Testis (tissue), 3 donors: ENCODE measurements around the gene SULT1A2. TPM values are rescaled to one million over a fixed set of nuclear protein-coding genes. Genes with fewer than 3 reads are reported as not detected.
"Not testable (repeated sequence)": the region's sequence is repeated elsewhere in the genome, so short reads cannot be mapped to it uniquely, and the experiment has no call there.

Experiments used
- DNase-seq: peaks from one replicate; pipeline ENCODE4 v3.0.0-alpha.2; 2019
- H3K27ac ChIP-seq, 2 donors: fragments of 200-600 bp; sonication (generic); one replicate each; pipeline ENCODE4 v1.5.1; 2019
- H3K27me3 ChIP-seq: fragments of 200-600 bp; sonication (generic); one replicate; pipeline ENCODE4 v1.5.1; 2019
- H3K36me3 ChIP-seq: fragments of 200-600 bp; sonication (generic); one replicate; pipeline ENCODE4 v1.5.1; 2017; ENCODE audit warnings: low read depth; ENCODE audit errors: missing control alignments
- H3K4me1 ChIP-seq: fragments of 200-600 bp; sonication (generic); one replicate; pipeline ENCODE4 v1.5.1; 2019
- H3K4me3 ChIP-seq, 2 donors: fragments of 200-600 bp; sonication (generic); one replicate each; pipeline ENCODE4 v1.5.1; 2017 to 2019
- H3K9me3 ChIP-seq: fragments of 200-600 bp; sonication (generic); one replicate; pipeline ENCODE4 v1.5.1; 2017
- CTCF ChIP-seq, 3 experiments: fragments of 450-650 bp in 2 of 3; fragments of 200-600 bp in 1 of 3; sonication (generic) in 1 of 3; IDR thresholded peaks; one replicate each; pipeline ENCODE4 v1.5.1; 2016 to 2019; ENCODE audit warnings: antibody characterized with exemption in 3 of 3, mild to moderate bottlenecking in 2 of 3, moderate library complexity in 1 of 3
- POLR2A ChIP-seq: fragments of 450-650 bp; IDR thresholded peaks from one replicate; pipeline ENCODE4 v1.6.1; 2017; ENCODE audit warnings: antibody characterized with exemption, mild to moderate bottlenecking, moderate library complexity
- WGBS, 2 donors: methylation state at CpG; one replicate each; pipeline ENCODE4 v1.1.5; 2018; 5-methylcytosine and 5-hydroxymethylcytosine counted together
- intact Hi-C: fragments of 100-400 bp; cut with DNase I; formaldehyde crosslinking; loops from one replicate; pipeline ENCODE4 v1.15.1; 2023; ENCODE audit warnings: low total_unique reads
- polyA plus RNA-seq: library from polyadenylated mRNA; stranded (reverse); fragments of 350-450 nt; fragmentation: Illumina TruSeq; extraction: RNeasy Lipid Tissue Mini Kit (QIAGEN cat#74804); gene quantifications from one replicate; pipeline ENCODE4 v1.2.3, GENCODE V29; 2014; ENCODE audit warnings: low read depth, low replicate concordance; ENCODE audit not compliant: insufficient read depth
- total RNA-seq, 2 donors: library from RNA; depleted of rRNA; stranded (reverse); fragments of >200 nt; gene quantifications; one replicate each; pipeline ENCODE4 v1.2.3, GENCODE V29; 2016

The SULT1A2 gene
- total and polyA plus RNA-seq, 3 donors from 2014 or later = 0.96 to 2.5 (median 1.1) TPM

GRCh38 chr16:28609631-28610594, 13.1 kb upstream of the SULT1A2 start, which contains the start of gene SULT1A1:
TSS of gene SULT1A1 (minus strand) at chr16:28610044. CDS start at chr16:28608855, 1,189 bp downstream.
- no peaks in the 10 kb centered on the region for H3K9me3 ChIP-seq
- H3K4me1 ChIP-seq = peaks cover 17% of the 10 kb centered on the region
- TF ChIP-seq CTCF (IDR thresholded peaks at IDR 0.05) = no peak
- TF ChIP-seq POLR2A = no peak
- H3K27me3 ChIP-seq = no peaks in the 10 kb centered on the region
- WGBS, 2 donors = 44 to 49% methylated on average over 11 of the region's 11 CpGs
- DNase-seq = peak; percentile 50
- intact Hi-C loops = no loop called here
- peak within 1 kb of the TSS in 1 of 2 donors; percentile 45 for H3K27ac ChIP-seq
- H3K4me3 ChIP-seq = no peak within 1 kb of the TSS
- no peaks in the 10 kb centered on the region for H3K36me3 ChIP-seq

GRCh38 chr16:28608867-28609596, 12.2 kb upstream of the SULT1A2 start:
- Histone ChIP-seq H3K27ac (peak overlapping the region in 1 of 2 donors; percentile 45), H3K4me1 (peaks cover 17% of the 10 kb centered on the region)
- H3K36me3 ChIP-seq, H3K4me3 ChIP-seq, H3K27me3 ChIP-seq, H3K9me3 ChIP-seq, intact Hi-C loops: not testable (repeated sequence)
- 80% methylated on average over 11 of the region's 11 CpGs; no CpG with 5 or more reads in 1 of the 2 donors for WGBS, 2 donors
- DNase-seq = peak; percentile 52

- H3K27ac ChIP-seq, DNase-seq, H3K36me3 ChIP-seq, H3K27me3 ChIP-seq, H3K4me3 ChIP-seq, intact Hi-C loops, H3K9me3 ChIP-seq: not testable (repeated sequence)
- 89 to 100% methylated on average over 3 to 7 of the region's 7 CpGs for WGBS, 2 donors
- H3K4me1 ChIP-seq = peaks cover 17% of the 10 kb centered on the region
Observed at GRCh38 chr16:28608496-28608808, 11.6 kb upstream of the SULT1A2 start.

- intact Hi-C loops, DNase-seq, H3K27ac ChIP-seq: not testable (repeated sequence)
Observed at GRCh38 chr16:28607681-28608495, 11.0 kb upstream of the SULT1A2 start.

GRCh38 chr16:28607116-28607623, 10.3 kb upstream of the SULT1A2 start:
- intact Hi-C loops = no loop called here
- DNase-seq = no peak
- Histone ChIP-seq H3K9me3 (no peaks in the 10 kb centered on the region), H3K4me3 (no peak overlapping the region), H3K36me3 (no peaks in the 10 kb centered on the region), H3K4me1 (peaks cover 17% of the 10 kb centered on the region), H3K27ac (no peak overlapping the region), H3K27me3 (no peaks in the 10 kb centered on the region)
- TF ChIP-seq CTCF (IDR thresholded peaks at IDR 0.05) (no peak), POLR2A (no peak)
- WGBS, 2 donors = 96 to 98% methylated on average over 7 to 9 of the region's 9 CpGs

More at GRCh38 chr16:28607681-28608495, 11.0 kb upstream of the SULT1A2 start:
- H3K36me3 ChIP-seq, H3K27me3 ChIP-seq, H3K9me3 ChIP-seq, H3K4me3 ChIP-seq: not testable (repeated sequence)
- 92 to 95% methylated on average over 10 of the region's 10 CpGs for WGBS, 2 donors
- peaks cover 17% of the 10 kb centered on the region for H3K4me1 ChIP-seq
